Stomach (tissue), 4 donors: ENCODE results near the gene RALGAPA2.

Experiments
- EP300 ChIP-seq: sonication (generic); formaldehyde crosslinking; IDR thresholded peaks from one replicate; pipeline ENCODE4 v1.6.1; 2017; ENCODE audit warnings: antibody characterized with exemption
- POLR2A ChIP-seq, 4 donors: fragments of 450-650 bp; IDR thresholded peaks; one replicate each; pipeline ENCODE4 v1.6.1; 2016; ENCODE audit warnings: antibody characterized with exemption in 4 of 4, control low read depth in 2 of 4, mild to moderate bottlenecking in 1 of 4, moderate library complexity in 1 of 4
- POLR2AphosphoS5 ChIP-seq, 3 donors: sonication (generic); formaldehyde crosslinking; IDR thresholded peaks; one replicate each; pipeline ENCODE4 v1.6.1; 2016; ENCODE audit warnings: antibody characterized with exemption in 3 of 3
- TF ChIP-seq, protein P1 (sequence below), 7 experiments: fragments of 450-650 bp in 4 of 7; fragments of 200-600 bp in 3 of 7; sonication (generic) in 3 of 7; IDR thresholded peaks; one replicate each; pipeline ENCODE4 v1.5.1; 2016 to 2019; ENCODE audit warnings: antibody characterized with exemption in 7 of 7, control low read depth in 2 of 7, mild to moderate bottlenecking in 1 of 7

DNA sequence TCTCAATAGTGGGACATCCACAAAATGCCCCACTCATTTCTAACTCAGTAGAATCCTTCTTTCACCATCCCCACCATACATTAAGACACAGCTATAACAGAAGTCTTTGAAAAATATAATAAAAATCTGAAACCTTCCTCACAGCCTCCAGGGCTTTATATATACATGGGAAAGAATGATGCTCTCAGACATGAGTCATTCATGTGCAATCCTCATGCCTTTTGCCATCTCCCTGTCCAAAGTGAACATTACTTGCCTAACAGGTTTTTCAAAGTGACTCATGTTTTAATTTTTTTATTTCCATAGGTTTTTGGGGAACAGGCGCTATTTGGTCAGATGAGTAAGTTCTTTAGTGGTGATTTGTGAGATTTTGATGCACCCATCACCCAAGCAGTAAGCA, 162.7 kb downstream of the RALGAPA2 start:
- TF ChIP-seq, protein P1, sequence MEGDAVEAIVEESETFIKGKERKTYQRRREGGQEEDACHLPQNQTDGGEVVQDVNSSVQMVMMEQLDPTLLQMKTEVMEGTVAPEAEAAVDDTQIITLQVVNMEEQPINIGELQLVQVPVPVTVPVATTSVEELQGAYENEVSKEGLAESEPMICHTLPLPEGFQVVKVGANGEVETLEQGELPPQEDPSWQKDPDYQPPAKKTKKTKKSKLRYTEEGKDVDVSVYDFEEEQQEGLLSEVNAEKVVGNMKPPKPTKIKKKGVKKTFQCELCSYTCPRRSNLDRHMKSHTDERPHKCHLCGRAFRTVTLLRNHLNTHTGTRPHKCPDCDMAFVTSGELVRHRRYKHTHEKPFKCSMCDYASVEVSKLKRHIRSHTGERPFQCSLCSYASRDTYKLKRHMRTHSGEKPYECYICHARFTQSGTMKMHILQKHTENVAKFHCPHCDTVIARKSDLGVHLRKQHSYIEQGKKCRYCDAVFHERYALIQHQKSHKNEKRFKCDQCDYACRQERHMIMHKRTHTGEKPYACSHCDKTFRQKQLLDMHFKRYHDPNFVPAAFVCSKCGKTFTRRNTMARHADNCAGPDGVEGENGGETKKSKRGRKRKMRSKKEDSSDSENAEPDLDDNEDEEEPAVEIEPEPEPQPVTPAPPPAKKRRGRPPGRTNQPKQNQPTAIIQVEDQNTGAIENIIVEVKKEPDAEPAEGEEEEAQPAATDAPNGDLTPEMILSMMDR (IDR thresholded peaks at IDR 0.05) = no peak
- TF ChIP-seq POLR2A (IDR thresholded peaks at IDR 0.05) (no peak), POLR2AphosphoS5 (IDR thresholded peaks at IDR 0.05) (peak in 1 of 3 donors; percentile 22), EP300 (no peak)
